Gastroesophageal sphincter (tissue), 4 donors: Measurements from ENCODE around the gene SHTN1. TPM values are rescaled to one million over a fixed set of nuclear protein-coding genes. Genes with fewer than 3 reads are reported as not detected.

ENCODE experiments used
- ATAC-seq: fragments of 150-250 bp; one replicate; pipeline ENCODE4 v1.9.1; 2016; ENCODE audit warnings: mild to moderate bottlenecking, moderate library complexity
- H3K27ac ChIP-seq, 4 donors: fragments of 200-600 bp; sonication (generic) in 3 of 4; 1 replicate in 3 of 4; 2 replicates in 1 of 4; pipeline ENCODE4 v1.5.1; 2016 to 2019
- H3K27me3 ChIP-seq: fragments of 200-600 bp; sonication (generic); one replicate; pipeline ENCODE4 v1.5.1; 2019
- H3K36me3 ChIP-seq, 2 donors: fragments of 200-600 bp; sonication (generic); one replicate each; pipeline ENCODE4 v1.5.1; 2019; ENCODE audit warnings: control low read depth in 1 of 2
- H3K4me1 ChIP-seq, 3 donors: fragments of 200-600 bp; sonication (generic); 1 replicate in 2 of 3; 2 replicates in 1 of 3; pipeline ENCODE4 v1.5.1; 2016 to 2019; ENCODE audit warnings: control low read depth in 2 of 3
- H3K4me3 ChIP-seq, 2 donors: fragments of 200-600 bp; sonication (generic); one replicate each; pipeline ENCODE4 v1.5.1; 2019; ENCODE audit warnings: mild to moderate bottlenecking in 1 of 2, moderate library complexity in 1 of 2
- H3K9me3 ChIP-seq, 3 donors: fragments of 200-600 bp; sonication (generic); one replicate each; pipeline ENCODE4 v1.5.1; 2017 to 2019; ENCODE audit warnings: control low read depth in 2 of 3
- CTCF ChIP-seq, 4 experiments: fragments of 200-600 bp in 2 of 4; fragments of 450-650 bp in 2 of 4; sonication (generic) in 1 of 4; IDR thresholded peaks; one replicate each; pipeline ENCODE4 v1.5.1; 2017 to 2019; ENCODE audit warnings: antibody characterized with exemption in 4 of 4, mild to moderate bottlenecking in 2 of 4, moderate library complexity in 2 of 4
- EP300 ChIP-seq: sonication (generic); formaldehyde crosslinking; IDR thresholded peaks from one replicate; pipeline ENCODE4 v1.6.1; 2017; ENCODE audit warnings: antibody characterized with exemption, mild to moderate bottlenecking
- POLR2A ChIP-seq, 2 donors: fragments of 450-650 bp; IDR thresholded peaks; one replicate each; pipeline ENCODE4 v1.6.1; 2017; ENCODE audit warnings: antibody characterized with exemption in 2 of 2, mild to moderate bottlenecking in 2 of 2, moderate library complexity in 1 of 2
- POLR2AphosphoS5 ChIP-seq: sonication (generic); formaldehyde crosslinking; IDR thresholded peaks from one replicate; pipeline ENCODE4 v1.6.1; 2017; ENCODE audit warnings: antibody characterized with exemption
- WGBS, 2 donors: methylation state at CpG; one replicate each; pipeline ENCODE4 v1.1.5; 2018; ENCODE audit warnings: low coverage in 1 of 2; 5-methylcytosine and 5-hydroxymethylcytosine counted together
- total RNA-seq, 4 donors: library from RNA; depleted of rRNA; stranded (reverse); fragments of >200 nt; gene quantifications; one replicate each; pipeline ENCODE4 v1.1.0, GENCODE V29; 2016

Gene SHTN1
- total RNA-seq, 4 donors from 2014 or later = 4.3 to 9.2 (median 6.3) TPM

DNA sequence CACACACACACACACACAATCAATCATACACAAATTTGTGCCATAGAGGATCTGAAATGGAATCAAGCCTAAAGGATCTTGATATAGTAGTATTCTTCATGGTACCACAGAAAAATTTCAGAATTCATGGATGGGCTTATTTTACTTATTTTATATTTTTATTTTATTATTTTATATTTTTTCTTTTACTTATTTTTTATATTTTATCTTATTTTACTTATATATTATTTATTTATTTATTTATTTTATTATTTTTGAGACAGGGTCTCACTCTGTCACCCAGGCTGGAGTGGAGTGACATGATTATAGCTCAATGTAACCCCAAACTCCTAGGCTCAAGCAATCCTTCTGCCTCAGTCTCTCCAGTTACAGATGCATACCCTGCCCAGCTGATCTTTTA is 16.7 kb downstream of the SHTN1 start:
- Histone ChIP-seq H3K36me3 (no peaks in the 10 kb centered on the region), H3K4me1 (no peaks in the 10 kb centered on the region), H3K9me3 (no peaks in the 10 kb centered on the region), H3K27me3 (no peaks in the 10 kb centered on the region), H3K4me3 (no peak overlapping the region), H3K27ac (no peak overlapping the region)
- TF ChIP-seq CTCF (IDR thresholded peaks at IDR 0.05) (no peak), POLR2A (IDR thresholded peaks at IDR 0.05) (no peak)
- ATAC-seq = no peak

GRCh38 chr10:116985611-116986010 is 19.4 kb downstream of the SHTN1 start:
- Histone ChIP-seq H3K27me3 (no peaks in the 10 kb centered on the region), H3K27ac (no peak overlapping the region), H3K4me1 (no peaks in the 10 kb centered on the region), H3K36me3 (no peaks in the 10 kb centered on the region), H3K9me3 (no peaks in the 10 kb centered on the region), H3K4me3 (no peak overlapping the region)
- TF ChIP-seq CTCF (IDR thresholded peaks at IDR 0.05) (no peak), EP300 (no peak), POLR2AphosphoS5 (no peak), POLR2A (IDR thresholded peaks at IDR 0.05) (no peak)
- ATAC-seq = no peak
- WGBS, 2 donors = 86 to 88% methylated on average over 2 of the region's 2 CpGs

- ATAC-seq = no peak
- no peaks in the 10 kb centered on the region for H3K9me3 ChIP-seq
Observed at GRCh38 chr10:116984202-116984990, 20.6 kb downstream of the SHTN1 start.

GRCh38 chr10:116980041-116980440 is 24.9 kb downstream of the SHTN1 start:
- TF ChIP-seq EP300 (no peak), POLR2A (IDR thresholded peaks at IDR 0.05) (no peak), POLR2AphosphoS5 (no peak), CTCF (IDR thresholded peaks at IDR 0.05) (no peak)
- Histone ChIP-seq H3K4me3 (no peak overlapping the region), H3K27me3 (no peaks in the 10 kb centered on the region), H3K9me3 (no peaks in the 10 kb centered on the region), H3K27ac (no peak overlapping the region), H3K4me1 (no peaks in the 10 kb centered on the region), H3K36me3 (no peaks in the 10 kb centered on the region)
- ATAC-seq = no peak
- 69 to 89% methylated on average over 2 to 3 of the region's 3 CpGs for WGBS, 2 donors

More at GRCh38 chr10:116984202-116984990, 20.6 kb downstream of the SHTN1 start:
- TF ChIP-seq POLR2AphosphoS5 (no peak), EP300 (no peak), POLR2A (IDR thresholded peaks at IDR 0.05) (no peak), CTCF (IDR thresholded peaks at IDR 0.05) (no peak)
- Histone ChIP-seq H3K27ac (no peak overlapping the region), H3K4me3 (no peak overlapping the region), H3K4me1 (no peaks in the 10 kb centered on the region), H3K36me3 (no peaks in the 10 kb centered on the region), H3K27me3 (no peaks in the 10 kb centered on the region)
- WGBS, 2 donors = 67 to 79% methylated on average over 3 of the region's 3 CpGs

- no peaks in the 10 kb centered on the region for H3K9me3 ChIP-seq
- TF ChIP-seq POLR2A (IDR thresholded peaks at IDR 0.05) (no peak), EP300 (no peak), CTCF (IDR thresholded peaks at IDR 0.05) (no peak), POLR2AphosphoS5 (no peak)
- 65 to 75% methylated on average over 2 of the region's 2 CpGs for WGBS, 2 donors
- no peaks in the 10 kb centered on the region for H3K36me3 ChIP-seq
- ATAC-seq = no peak
- no peak overlapping the region for H3K27ac ChIP-seq
- no peak overlapping the region for H3K4me3 ChIP-seq
- no peaks in the 10 kb centered on the region for H3K4me1 ChIP-seq
- no peaks in the 10 kb centered on the region for H3K27me3 ChIP-seq
Observed at GRCh38 chr10:116978901-116979300, 26.1 kb downstream of the SHTN1 start.
